ENCODE measurements around the gene GLG1.

DNA sequence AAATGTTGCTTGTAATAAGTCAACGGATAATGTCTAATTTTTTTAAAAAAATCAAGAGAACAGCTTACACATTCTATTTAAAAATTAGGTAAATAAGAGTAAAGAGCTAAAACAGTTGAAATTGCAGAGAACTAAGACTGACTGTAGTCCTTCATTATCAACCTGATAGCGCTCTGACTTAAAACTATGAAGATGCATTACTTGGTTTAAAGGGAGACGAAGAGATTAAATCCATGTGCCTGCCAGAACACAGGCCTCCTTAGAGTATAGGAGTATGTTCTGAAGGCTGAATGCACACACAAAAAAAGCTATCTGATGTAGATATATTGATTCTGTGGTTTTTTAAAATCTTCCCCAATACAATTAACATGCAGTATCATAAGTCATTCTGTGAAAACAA lies 28.5 kb downstream of the GLG1 start:
- TF ChIP-seq, protein P1, sequence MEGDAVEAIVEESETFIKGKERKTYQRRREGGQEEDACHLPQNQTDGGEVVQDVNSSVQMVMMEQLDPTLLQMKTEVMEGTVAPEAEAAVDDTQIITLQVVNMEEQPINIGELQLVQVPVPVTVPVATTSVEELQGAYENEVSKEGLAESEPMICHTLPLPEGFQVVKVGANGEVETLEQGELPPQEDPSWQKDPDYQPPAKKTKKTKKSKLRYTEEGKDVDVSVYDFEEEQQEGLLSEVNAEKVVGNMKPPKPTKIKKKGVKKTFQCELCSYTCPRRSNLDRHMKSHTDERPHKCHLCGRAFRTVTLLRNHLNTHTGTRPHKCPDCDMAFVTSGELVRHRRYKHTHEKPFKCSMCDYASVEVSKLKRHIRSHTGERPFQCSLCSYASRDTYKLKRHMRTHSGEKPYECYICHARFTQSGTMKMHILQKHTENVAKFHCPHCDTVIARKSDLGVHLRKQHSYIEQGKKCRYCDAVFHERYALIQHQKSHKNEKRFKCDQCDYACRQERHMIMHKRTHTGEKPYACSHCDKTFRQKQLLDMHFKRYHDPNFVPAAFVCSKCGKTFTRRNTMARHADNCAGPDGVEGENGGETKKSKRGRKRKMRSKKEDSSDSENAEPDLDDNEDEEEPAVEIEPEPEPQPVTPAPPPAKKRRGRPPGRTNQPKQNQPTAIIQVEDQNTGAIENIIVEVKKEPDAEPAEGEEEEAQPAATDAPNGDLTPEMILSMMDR (IDR thresholded peaks at IDR 0.05; ENCODE audit: low read length): no peak
- TF ChIP-seq EZH2 (optimal IDR thresholded peaks at IDR 0.05; ENCODE audit: low read depth, low read length) (no peak), EZH2phosphoT487 (IDR thresholded peaks at IDR 0.05; ENCODE audit: low read length) (no peak)
